HG02623 (cell line): Measurements from ENCODE around the gene PAPPA2.
"Not testable (repeated sequence)": the region's sequence is repeated elsewhere in the genome, so short reads cannot be mapped to it uniquely, and the experiment has no call there.

Source experiments
- ATAC-seq: cut with Tn5 transposase; IDR thresholded peaks from one replicate; pipeline ENCODE4 v1.9.1; 2021; ENCODE audit warnings: moderate library complexity; ENCODE audit not compliant: unreplicated experiment

The PAPPA2 gene

DNA sequence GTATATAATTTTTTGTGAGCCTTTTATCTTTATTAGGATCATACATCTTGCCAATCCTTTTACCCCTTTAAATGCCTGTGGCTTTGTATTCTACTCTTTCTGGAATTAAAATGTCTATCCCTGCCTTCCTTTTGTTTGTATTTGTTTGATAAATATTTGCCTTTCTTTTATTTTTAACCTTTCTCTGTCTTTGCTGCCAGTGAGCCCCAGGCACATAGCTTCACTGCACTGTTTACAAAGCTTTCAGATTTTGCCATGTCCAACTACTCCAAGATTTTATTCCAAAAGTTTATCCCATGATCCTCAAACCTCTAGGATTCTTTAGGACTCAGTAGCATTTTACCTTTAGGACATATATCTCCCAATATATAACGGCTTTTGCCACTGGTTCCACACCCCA lies 281.2 kb downstream of the PAPPA2 start:
- ATAC-seq = no peak

DNA sequence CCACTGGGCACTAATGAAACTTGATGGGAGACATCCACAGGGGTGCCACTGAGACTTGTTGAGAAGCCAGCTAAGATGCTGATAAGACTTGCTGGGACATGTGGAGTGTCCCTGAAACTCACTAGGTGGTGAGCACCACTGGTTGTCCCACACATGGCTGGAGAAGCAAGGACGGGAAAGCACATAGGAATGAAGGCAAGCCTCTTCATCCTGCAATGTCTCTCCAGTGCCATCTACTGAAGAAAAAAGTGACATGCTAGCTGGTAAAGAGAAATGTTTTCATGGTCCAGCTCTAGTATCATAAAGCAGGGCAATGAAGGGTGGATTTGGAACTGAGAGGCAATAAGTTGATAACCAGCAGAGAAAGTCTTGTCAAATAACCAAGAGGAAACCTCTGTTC lies 283.0 kb downstream of the PAPPA2 start:
- ATAC-seq = no peak

DNA sequence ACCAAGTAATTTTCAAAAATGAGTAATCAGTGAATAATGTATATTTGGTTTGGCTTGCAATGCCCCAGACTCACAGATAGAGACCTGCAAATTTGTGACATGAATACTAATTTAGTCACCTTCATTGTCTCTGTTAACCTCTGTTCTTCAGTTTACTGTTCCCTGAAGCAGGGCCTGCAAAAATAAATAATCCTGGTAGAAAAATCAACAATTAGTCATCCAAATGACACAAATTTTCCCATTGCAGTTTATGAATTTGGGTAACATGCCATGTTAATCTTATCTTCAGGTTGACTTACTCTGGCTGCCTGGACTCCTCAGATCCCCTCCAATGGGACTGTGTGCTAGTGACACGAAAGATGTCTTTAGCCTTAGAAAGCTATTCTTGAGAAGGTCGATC lies 289.5 kb downstream of the PAPPA2 start:
- ATAC-seq = no peak

DNA sequence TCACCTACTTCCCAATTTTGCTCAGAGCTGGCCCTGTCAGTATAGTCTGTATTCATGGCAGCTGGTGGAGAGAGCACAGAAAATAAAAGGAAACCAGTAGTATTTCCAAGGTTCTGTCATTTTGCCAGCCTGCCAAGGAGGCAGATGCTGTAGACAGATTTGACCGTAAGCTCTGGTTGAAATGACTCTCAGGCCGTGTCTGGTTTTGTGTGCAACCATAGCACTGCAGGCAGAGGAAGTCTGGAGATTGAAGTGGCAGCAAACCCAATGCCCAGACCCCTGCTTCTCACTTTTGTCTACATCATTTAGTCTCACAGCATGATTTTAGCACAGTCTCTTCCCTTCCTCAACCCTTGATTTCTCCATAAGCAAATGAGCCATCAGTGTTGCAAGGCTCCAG lies 291.7 kb downstream of the PAPPA2 start:
- no peak for ATAC-seq

GRCh38 chr1:176756817-176757216 lies 293.8 kb downstream of the PAPPA2 start:
- not testable (repeated sequence) for ATAC-seq

- no peak for ATAC-seq
These were observed 302.6 kb downstream of the PAPPA2 start for GRCh38 chr1:176765608-176766007.

DNA sequence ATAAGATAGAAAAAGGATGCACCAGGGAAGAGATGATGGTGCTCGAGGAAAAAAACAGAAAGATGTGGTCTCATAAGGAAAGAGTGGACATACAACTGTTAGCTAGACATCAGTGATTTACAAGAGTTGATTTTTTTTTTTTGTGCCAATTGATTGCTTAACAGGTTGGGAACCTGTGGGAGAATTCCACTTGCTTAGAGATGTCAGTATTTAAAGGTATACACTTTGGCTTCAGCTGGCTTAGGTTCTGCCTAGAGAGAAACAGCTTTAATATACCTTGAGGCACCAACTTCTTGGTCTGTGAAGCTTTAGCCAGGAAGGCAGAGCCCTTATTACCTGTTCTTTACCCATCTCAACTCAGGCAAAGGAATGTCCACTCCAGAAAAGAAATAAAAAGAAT lies 303.8 kb downstream of the PAPPA2 start:
- ATAC-seq = no peak

DNA sequence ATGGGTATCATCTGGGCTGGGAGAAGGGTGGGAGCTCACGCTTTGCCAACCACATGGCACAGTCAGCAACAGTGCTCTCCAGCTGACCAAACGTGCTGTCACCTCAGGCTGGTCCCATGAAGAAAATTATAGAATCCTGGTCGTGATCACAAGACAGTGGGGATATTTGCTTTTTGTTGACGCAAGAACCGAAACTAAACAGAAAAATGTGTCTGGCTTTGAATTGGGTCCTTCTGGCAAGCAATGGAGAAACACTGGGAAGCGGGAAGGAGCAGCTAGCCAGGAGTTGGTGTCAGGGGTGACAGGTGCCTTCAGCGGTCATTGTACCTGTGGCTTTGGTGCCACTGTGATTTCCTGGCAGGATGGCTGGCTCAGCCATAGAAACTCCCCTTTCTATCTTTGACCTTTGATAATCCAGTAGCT lies 304.8 kb downstream of the PAPPA2 start:
- ATAC-seq = no peak

GRCh38 chr1:176768532-176768931 lies 305.6 kb downstream of the PAPPA2 start:
- ATAC-seq = no peak

DNA sequence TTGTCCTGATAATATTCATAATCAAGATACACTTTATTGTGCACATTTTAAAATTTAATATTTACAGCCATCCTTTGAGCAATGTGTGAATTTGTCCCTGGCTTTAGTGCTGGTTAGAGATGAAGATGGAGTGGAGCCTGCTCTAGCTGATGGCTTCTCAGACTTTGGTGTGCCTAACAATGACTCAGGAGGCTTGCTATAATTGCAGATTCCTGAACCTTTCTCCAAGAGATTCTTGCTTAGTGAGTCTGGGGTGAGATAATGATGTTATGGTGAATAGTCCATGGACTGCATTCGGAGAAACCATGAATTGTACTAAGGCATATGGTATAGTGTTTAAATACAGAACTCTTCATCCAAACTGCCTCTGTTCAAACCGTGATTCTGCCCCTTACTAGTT lies 307.1 kb downstream of the PAPPA2 start:
- no peak for ATAC-seq

- no peak for ATAC-seq
These were observed 310.1 kb downstream of the PAPPA2 start for GRCh38 chr1:176773038-176773437.

GRCh38 chr1:176774224-176774623 lies 311.2 kb downstream of the PAPPA2 start:
- ATAC-seq = no peak

GRCh38 chr1:176775378-176775777 lies 312.4 kb downstream of the PAPPA2 start:
- no peak for ATAC-seq

- no peak for ATAC-seq
These were observed 313.0 kb downstream of the PAPPA2 start for GRCh38 chr1:176775996-176776395.

GRCh38 chr1:176778056-176778455 lies 315.1 kb downstream of the PAPPA2 start:
- no peak for ATAC-seq

- ATAC-seq = no peak
These were observed 317.0 kb downstream of the PAPPA2 start for GRCh38 chr1:176779992-176780328.

GRCh38 chr1:176783309-176783708 lies 320.3 kb downstream of the PAPPA2 start:
- ATAC-seq = no peak

DNA sequence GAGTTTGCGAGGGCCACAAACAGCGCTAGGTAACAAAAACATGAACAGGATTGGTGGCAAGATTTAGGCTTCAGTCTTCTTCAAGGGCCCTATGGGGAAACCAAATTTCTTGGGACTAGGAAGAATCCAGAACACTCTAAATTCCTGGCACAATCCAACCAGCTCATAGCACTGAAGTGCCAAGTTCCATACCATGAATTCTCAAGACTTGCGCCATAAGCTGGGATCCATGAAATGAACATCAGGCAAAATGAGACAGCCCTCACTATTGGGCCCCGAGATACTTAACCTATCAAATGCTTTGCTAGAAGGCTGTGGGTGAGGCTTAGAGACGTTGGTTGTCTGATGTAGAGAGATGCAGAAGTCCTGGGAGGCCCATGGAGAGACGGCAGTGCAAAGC lies 322.1 kb downstream of the PAPPA2 start:
- ATAC-seq = no peak

- ATAC-seq = no peak
These were observed 322.8 kb downstream of the PAPPA2 start for GRCh38 chr1:176785791-176786190.

GRCh38 chr1:176786274-176786673 lies 323.3 kb downstream of the PAPPA2 start:
- no peak for ATAC-seq

DNA sequence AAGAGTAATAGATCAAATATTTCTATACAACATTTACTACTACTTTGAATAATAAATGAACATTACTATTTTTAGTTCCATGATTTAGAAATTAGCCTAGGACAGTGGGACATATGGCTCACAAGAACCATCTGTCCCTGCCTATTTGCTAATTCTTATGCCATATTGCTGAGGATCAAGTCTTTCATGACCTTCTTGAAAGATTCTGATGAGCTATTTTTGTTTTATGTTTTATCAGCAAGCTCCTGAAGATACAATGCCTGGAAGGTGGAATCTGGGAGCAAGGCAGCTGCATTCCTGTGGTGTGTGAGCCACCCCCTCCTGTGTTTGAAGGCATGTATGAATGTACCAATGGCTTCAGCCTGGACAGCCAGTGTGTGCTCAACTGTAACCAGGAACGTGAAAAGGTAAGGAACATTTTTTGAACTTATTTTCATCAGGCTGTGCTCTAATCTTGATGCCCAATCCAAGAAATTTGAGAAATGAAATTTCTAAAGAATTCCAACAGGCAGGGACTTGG lies 326.7 kb downstream of the PAPPA2 start:
- no peak for ATAC-seq

DNA sequence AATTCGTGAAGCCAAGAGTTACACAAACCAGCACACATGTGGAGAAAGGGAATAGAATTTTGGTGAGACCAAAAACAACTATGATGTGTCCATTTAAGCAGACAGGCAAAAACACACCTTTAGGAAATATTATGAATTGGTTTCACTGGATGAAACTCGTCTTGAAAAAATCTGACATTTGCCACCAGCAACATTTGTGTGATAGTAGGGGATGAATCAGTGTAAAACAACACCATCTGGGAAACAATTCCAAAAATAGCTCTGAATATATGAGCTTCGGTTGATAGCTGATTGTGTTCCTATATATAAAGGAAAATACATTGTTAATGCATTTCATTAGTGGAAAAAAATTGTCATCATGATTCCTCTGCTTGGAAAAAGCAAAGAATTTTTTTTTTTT lies 327.8 kb downstream of the PAPPA2 start:
- ATAC-seq = no peak

DNA sequence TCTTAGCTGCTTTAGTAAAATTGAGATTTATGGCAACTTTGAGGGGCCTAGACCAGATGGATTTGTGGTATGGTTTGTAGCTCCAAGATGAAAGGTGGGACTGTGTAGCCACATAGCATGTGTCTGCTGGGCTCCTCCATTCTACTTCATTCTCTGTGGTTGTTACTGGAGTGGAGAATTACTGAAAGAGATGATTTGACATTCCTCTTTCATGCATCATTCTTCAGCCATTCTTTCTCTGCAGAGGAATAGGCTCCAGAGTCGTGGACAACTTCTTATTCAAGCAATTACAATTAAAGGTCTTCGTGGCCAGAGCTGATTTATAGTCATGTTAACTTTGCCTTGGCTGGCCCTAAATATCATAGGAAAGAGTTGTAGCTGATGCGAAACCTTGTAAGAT lies 328.9 kb downstream of the PAPPA2 start:
- ATAC-seq = no peak
